GM12865 (cell line): ENCODE results near the gene CKAP5.

Experiments used
- DNase-seq: peaks from one replicate; pipeline ENCODE4 v3.0.0; 2010; ENCODE audit warnings: low read depth
- H3K4me3 ChIP-seq: 2 replicates; pipeline ENCODE4 v1.5.1; 2011; ENCODE audit warnings: mild to moderate bottlenecking, low read depth, low read length, control low read depth
- TF ChIP-seq, protein P1 (sequence below): IDR thresholded peaks from 2 replicates; pipeline ENCODE4 v1.5.1; 2011; ENCODE audit warnings: low read length, control low read depth, low read depth, inconsistent platforms; ENCODE audit not compliant: insufficient read depth; ENCODE audit errors: missing control alignments

Gene CKAP5

GRCh38 chr11:46889689-46890475 lies 43.8 kb upstream of the CKAP5 start:
- TF ChIP-seq, protein P1, sequence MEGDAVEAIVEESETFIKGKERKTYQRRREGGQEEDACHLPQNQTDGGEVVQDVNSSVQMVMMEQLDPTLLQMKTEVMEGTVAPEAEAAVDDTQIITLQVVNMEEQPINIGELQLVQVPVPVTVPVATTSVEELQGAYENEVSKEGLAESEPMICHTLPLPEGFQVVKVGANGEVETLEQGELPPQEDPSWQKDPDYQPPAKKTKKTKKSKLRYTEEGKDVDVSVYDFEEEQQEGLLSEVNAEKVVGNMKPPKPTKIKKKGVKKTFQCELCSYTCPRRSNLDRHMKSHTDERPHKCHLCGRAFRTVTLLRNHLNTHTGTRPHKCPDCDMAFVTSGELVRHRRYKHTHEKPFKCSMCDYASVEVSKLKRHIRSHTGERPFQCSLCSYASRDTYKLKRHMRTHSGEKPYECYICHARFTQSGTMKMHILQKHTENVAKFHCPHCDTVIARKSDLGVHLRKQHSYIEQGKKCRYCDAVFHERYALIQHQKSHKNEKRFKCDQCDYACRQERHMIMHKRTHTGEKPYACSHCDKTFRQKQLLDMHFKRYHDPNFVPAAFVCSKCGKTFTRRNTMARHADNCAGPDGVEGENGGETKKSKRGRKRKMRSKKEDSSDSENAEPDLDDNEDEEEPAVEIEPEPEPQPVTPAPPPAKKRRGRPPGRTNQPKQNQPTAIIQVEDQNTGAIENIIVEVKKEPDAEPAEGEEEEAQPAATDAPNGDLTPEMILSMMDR = peak; percentile 87
- peak; percentile 79 for DNase-seq
- no peak overlapping the region for H3K4me3 ChIP-seq

DNA sequence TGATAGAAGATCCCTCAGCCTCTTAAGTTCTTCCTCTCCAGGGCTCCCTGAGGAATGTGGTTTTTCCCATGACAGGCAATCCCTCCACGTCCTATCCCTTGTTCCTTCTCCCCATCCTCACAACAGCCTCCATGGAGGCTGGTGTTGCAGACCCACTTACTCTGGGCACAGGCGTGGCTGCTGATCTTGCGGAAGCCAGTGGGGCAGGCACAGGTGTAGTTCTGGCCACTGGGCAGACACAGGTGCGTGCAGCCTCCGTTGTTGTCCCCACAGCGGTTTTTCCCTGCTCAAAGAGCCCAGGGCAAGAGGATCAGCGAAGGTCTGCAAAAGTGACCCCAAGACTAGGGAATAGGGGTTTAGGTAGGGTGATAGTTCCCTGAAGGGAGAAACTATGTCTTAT lies 43.2 kb upstream of the CKAP5 start:
- TF ChIP-seq, protein P1 = no peak
- no peak overlapping the region for H3K4me3 ChIP-seq
- DNase-seq = no peak

DNA sequence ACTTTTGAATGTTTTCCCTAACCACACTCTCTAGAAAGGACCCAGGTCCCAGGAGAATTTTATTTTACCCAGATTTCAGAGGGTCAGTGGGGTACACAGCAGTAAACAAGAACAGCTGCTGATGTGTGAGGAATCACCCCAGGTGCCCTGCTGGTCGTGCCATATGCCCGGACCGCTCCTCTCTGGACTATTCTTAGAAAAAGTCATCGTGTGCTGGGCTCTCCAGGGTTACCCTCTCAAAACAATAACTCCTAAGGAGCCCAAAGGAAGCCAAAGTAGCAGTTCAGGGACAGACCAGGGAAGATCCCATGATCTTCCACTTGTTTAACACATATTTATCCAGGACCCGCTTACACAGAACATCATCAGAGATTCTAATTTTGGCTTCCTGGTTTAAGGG lies 42.6 kb upstream of the CKAP5 start:
- DNase-seq = no peak

DNA sequence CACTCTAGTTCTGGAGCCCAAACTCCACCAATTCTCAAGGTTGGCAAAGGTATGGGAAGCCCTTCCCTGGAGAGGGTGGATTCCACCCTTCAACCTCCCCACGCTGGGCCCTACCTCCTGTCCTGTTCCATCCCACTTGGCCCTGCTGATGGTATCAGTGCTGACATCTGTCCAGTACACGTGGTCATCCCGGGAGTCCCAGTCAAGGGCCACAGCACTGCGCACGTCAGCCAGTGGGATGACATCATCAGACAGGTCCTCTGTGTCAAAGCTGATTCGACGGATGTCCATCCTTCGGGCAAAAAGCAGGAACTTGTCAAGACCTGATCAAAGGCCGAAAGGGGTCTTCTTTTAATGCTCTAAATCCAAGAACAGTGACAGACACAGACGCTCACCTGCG lies 40.1 kb upstream of the CKAP5 start:
- TF ChIP-seq, protein P1 = no peak
- DNase-seq = no peak
- no peak overlapping the region for H3K4me3 ChIP-seq

More for the DNA sequence above, 42.6 kb upstream of the CKAP5 start:
- TF ChIP-seq, protein P1 = no peak
- H3K4me3 ChIP-seq = no peak overlapping the region

- DNase-seq = no peak
- H3K4me3 ChIP-seq = no peak overlapping the region
- TF ChIP-seq, protein P1 = no peak
Measured at GRCh38 chr11:46879056-46879585, 33.0 kb upstream of the CKAP5 start.

GRCh38 chr11:46877580-46877979 lies 31.5 kb upstream of the CKAP5 start:
- no peak overlapping the region for H3K4me3 ChIP-seq
- no peak for DNase-seq
- TF ChIP-seq, protein P1 = no peak

DNA sequence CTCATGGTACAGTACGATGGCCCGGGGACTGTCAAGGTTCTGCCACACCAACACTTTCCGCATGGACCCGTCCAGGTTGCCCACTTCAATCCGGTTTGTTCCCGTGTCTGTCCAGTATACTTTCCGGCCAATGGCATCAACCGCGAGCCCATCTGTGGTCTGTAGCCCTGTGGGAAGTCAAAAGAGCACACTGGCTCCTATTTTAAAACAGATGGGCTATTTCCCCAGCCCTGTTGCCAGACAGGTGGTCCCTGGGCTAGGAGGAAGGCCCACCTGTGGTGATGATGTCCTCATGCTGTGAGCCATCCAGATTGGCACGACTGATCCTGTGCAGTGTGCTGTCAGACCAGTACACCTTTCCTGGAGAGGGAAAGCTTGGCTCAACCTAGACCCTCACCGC lies 30.4 kb upstream of the CKAP5 start:
- TF ChIP-seq, protein P1 = no peak
- no peak overlapping the region for H3K4me3 ChIP-seq
- DNase-seq = no peak
